ENCODE data around the gene EDNRB.

The EDNRB gene

DNA sequence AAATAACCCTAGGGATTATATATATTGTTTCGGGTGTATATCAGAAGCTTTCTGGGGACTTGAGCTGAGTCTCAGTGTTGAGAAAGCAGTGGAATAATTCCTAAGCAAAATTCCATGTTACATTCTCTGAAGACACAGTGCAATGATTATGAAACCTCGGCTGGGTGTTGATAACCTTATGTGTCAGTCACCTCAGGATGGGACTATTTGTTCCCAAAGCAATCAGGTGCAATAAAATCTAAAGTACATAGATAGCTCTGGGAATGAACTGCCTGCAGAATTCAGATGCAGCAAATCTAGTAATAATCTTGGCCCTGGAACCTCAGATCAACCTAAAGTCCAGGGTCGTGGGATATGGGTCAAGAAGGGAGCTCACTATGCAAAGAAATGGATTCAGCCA lies 53.0 kb downstream of the EDNRB start:
- no peaks in the 10 kb centered on the region for H3K27me3 ChIP-seq (ENCODE audit: insufficient read depth, poor library complexity, severe bottlenecking)
- H3K4me3 ChIP-seq (replicated peaks; ENCODE audit: insufficient read depth, low read length), result no peak overlapping the region
- no peak for DNase-seq (ENCODE audit: low read depth in 1 of 2, low spot score in 1 of 2)
- TF ChIP-seq SPI1 (IDR thresholded peaks at IDR 0.05; ENCODE audit: borderline replicate concordance, low read depth) (no peak), GABPA (IDR thresholded peaks at IDR 0.05; ENCODE audit: low read depth) (no peak), REST (IDR thresholded peaks at IDR 0.05; ENCODE audit: insufficient replicate concordance, low read depth) (no peak), POLR2AphosphoS5 (IDR thresholded peaks at IDR 0.05; ENCODE audit: low read depth) (no peak)
- TF ChIP-seq, protein P1, sequence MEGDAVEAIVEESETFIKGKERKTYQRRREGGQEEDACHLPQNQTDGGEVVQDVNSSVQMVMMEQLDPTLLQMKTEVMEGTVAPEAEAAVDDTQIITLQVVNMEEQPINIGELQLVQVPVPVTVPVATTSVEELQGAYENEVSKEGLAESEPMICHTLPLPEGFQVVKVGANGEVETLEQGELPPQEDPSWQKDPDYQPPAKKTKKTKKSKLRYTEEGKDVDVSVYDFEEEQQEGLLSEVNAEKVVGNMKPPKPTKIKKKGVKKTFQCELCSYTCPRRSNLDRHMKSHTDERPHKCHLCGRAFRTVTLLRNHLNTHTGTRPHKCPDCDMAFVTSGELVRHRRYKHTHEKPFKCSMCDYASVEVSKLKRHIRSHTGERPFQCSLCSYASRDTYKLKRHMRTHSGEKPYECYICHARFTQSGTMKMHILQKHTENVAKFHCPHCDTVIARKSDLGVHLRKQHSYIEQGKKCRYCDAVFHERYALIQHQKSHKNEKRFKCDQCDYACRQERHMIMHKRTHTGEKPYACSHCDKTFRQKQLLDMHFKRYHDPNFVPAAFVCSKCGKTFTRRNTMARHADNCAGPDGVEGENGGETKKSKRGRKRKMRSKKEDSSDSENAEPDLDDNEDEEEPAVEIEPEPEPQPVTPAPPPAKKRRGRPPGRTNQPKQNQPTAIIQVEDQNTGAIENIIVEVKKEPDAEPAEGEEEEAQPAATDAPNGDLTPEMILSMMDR (IDR thresholded peaks at IDR 0.05; ENCODE audit: insufficient read depth, low read length), result no peak
- no peak overlapping the region for H3K27ac ChIP-seq (replicated peaks)

GRCh38 chr13:77863144-77863543 lies 55.5 kb downstream of the EDNRB start:
- H3K27me3 ChIP-seq (ENCODE audit: insufficient read depth, poor library complexity, severe bottlenecking), result no peaks in the 10 kb centered on the region
- H3K4me3 ChIP-seq (replicated peaks; ENCODE audit: insufficient read depth, low read length), result no peak overlapping the region
- no peak overlapping the region for H3K27ac ChIP-seq (replicated peaks)
- TF ChIP-seq GABPA (IDR thresholded peaks at IDR 0.05; ENCODE audit: low read depth) (no peak), SPI1 (IDR thresholded peaks at IDR 0.05; ENCODE audit: borderline replicate concordance, low read depth) (no peak), REST (IDR thresholded peaks at IDR 0.05; ENCODE audit: insufficient replicate concordance, low read depth) (no peak), POLR2AphosphoS5 (IDR thresholded peaks at IDR 0.05; ENCODE audit: low read depth) (no peak)
- TF ChIP-seq, protein P1 (IDR thresholded peaks at IDR 0.05; ENCODE audit: insufficient read depth, low read length), result no peak
- no peak for DNase-seq (ENCODE audit: low read depth in 1 of 2, low spot score in 1 of 2)

DNA sequence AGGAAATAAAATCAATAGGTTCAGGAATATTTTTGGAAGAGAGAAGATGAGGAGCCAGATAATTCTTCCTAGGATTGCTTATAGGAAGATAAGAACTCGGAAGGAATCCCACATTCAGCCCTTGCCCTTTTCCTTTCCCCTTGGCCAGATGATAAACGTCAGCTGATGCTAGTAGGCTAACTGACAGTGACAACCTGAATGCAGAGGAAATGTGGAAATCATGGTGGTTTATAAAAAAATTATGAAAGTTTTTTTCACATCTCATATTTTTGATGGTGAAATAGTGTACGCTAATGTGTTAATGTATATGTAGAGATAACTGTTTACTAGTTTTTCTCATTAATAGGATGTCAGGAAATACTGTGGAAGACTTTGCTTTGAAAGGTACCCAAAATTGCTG lies 56.9 kb downstream of the EDNRB start:
- Histone ChIP-seq H3K4me3 (replicated peaks; ENCODE audit: insufficient read depth, low read length) (no peak overlapping the region), H3K27me3 (ENCODE audit: insufficient read depth, poor library complexity, severe bottlenecking) (no peaks in the 10 kb centered on the region), H3K27ac (replicated peaks) (peak overlapping the region; percentile 60)
- peak in 1 of 2 experiments; percentile 60 for DNase-seq (ENCODE audit: low read depth in 1 of 2, low spot score in 1 of 2)
- no peak for TF ChIP-seq GABPA (IDR thresholded peaks at IDR 0.05; ENCODE audit: low read depth)
- no peak for TF ChIP-seq REST (IDR thresholded peaks at IDR 0.05; ENCODE audit: insufficient replicate concordance, low read depth)
- no peak for TF ChIP-seq POLR2AphosphoS5 (IDR thresholded peaks at IDR 0.05; ENCODE audit: low read depth)
- no peak for TF ChIP-seq SPI1 (IDR thresholded peaks at IDR 0.05; ENCODE audit: borderline replicate concordance, low read depth)
- TF ChIP-seq, protein P1 (IDR thresholded peaks at IDR 0.05; ENCODE audit: insufficient read depth, low read length), result no peak
